NCI-H2196 (cell line): ENCODE results near the gene GRB10.

Experiments used
- DNase-seq: peaks from one replicate; lab custom pipeline; 2025; ENCODE audit not compliant: unreplicated experiment; lab: John Stamatoyannopoulos, UW

The GRB10 gene

GRCh38 chr7:50614721-50615518 is 167.8 kb downstream of the GRB10 start:
- peak; percentile 18 for DNase-seq

DNA sequence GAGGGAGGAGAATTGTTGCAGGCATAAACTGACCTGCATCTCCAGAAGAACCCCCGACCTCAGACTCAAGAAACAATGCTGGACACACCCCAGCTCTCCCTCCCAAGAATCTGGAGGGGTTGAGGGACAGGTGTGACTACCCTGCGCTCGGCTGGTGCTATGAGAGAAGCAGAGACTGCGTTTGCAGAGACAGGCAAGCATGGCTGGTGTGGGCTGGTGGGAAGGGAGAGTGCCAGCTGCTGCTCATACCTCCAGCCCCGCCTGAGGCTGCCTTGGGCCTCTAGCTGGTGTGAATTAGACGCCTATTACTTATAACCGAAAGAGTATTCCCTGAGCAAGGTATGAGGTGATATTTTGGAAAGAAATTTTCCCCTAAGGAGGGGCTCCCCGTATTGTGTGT is 169.2 kb downstream of the GRB10 start:
- no peak for DNase-seq

GRCh38 chr7:50612704-50613103 is 170.0 kb downstream of the GRB10 start:
- DNase-seq = no peak

GRCh38 chr7:50610521-50611277 is 172.0 kb downstream of the GRB10 start:
- no peak for DNase-seq

DNA sequence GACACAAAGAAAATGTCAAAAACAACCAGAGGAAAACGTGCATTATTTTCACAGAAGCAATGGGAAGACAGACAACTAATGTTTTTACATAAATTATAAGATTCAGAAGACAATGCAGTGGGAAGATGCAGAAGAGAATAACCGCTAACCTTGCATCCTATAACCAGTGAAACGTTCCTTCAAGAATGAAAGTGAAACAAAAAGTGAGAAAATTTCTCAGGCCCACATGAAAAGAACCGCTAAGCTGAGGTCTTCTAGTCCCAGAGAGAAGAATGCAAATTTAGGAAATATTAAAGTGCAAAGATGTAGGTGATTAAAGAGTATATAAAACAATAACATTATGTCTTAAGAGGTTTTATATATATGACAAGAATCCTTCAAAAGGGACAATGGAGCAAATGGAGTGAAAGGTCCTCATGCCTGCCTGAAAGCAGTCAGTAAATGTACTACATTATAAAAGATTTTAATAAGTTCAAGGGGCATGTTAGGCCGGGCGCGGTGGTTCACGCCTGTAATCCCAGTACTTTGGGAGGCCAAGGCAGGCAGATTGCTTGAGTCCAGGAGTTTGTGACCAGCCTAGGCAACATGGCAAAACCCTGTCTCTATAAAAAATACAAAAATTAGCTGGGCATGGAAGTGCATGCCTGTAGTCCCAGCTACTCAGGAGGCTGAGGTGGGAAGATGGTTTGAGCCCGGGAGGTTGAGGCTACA is 174.3 kb downstream of the GRB10 start:
- DNase-seq = no peak

- no peak for DNase-seq
Observed at GRCh38 chr7:50607524-50608125, 175.1 kb downstream of the GRB10 start.

- no peak for DNase-seq
Observed at GRCh38 chr7:50605059-50605458, 177.6 kb downstream of the GRB10 start.

DNA sequence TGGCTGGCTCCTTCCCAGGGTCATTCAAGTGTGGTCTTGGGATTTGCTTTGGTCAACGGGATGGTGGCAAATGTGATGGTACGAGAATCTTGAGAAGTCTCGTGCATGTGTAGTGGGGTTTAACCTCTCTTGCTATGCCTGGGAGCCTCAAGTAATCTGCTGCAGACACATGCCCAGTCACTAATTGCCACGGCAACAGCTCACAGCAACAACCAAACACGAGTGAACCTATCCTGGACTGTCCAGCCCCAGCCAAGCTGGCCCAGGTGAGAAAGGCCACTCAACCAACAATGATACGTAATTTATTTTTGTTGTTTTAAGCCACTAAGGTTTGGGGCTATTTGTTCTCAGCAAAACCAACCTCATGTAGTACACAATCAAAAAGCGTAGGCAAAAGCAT is 179.4 kb downstream of the GRB10 start:
- DNase-seq = no peak

- no peak for DNase-seq
Observed at GRCh38 chr7:50599385-50599784, 183.3 kb downstream of the GRB10 start.

DNA sequence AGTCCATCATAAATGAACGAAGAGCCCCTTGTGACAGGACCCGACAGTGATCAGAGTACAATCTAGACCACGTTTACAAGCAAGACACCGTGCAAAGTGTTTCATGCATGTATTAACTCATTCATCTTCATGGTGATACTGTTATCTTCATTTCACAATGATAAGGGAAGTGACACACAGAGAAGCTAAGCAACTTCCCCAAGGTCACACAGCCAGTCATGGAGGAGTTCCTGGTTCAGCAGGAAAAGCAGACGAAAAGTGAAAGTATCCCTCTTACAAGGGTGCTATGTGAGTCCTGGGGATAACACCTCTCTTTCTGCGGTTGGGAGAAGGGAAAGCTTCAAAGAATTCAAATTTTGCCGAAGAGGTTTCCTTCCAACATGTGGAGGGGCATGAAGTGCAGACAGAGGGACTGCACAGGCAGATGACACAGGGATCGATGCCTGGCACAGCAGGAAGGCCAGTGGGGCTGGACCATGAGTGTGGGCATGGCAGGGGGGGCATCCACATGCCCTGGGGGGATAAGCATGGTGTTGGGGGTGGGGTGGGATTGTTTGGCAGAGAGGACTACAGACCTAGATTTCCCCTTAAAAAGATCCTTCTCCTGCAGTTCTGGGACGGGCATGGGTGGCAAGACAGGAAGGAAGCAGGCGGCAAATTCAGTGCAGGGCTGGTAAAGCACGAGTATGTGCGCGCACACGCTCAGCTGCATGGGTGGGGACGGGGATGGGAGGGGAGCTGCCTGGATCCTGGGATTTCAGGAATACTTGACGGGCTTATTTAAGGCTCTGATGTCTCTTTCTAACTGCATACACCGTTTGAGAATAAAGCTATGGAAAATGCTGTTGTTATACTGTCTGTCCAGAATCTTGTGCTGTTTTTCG is 184.0 kb downstream of the GRB10 start:
- no peak for DNase-seq

- DNase-seq = no peak
Observed at GRCh38 chr7:50596484-50596883, 186.2 kb downstream of the GRB10 start.

GRCh38 chr7:50595491-50596102 is 187.1 kb downstream of the GRB10 start:
- peak; percentile 6 for DNase-seq

GRCh38 chr7:50594734-50595485 is 187.8 kb downstream of the GRB10 start:
- no peak for DNase-seq

- no peak for DNase-seq
Observed at GRCh38 chr7:50594136-50594535, 188.6 kb downstream of the GRB10 start.

- no peak for DNase-seq
Observed at GRCh38 chr7:50592940-50593339, 189.8 kb downstream of the GRB10 start.

GRCh38 chr7:50591480-50592438 is 190.9 kb downstream of the GRB10 start:
- DNase-seq = no peak

DNA sequence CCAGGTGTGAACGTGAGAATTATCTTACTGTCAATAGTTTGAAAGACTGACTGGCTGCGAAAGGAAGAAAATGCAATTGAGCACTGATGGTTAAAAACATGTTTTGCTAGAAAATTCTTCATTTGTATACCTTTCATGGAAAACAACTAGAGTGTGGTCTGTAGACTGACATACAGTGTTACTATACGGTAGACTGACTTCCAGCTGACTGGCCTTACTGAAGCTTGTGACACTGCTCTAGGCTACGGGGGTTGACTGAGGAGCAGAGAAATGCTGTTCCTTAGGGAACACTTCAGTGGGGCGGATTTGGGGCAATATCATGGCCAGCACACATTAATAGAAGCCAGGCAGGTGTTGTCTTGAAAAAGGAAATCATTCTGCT is 191.6 kb downstream of the GRB10 start:
- DNase-seq = no peak

DNA sequence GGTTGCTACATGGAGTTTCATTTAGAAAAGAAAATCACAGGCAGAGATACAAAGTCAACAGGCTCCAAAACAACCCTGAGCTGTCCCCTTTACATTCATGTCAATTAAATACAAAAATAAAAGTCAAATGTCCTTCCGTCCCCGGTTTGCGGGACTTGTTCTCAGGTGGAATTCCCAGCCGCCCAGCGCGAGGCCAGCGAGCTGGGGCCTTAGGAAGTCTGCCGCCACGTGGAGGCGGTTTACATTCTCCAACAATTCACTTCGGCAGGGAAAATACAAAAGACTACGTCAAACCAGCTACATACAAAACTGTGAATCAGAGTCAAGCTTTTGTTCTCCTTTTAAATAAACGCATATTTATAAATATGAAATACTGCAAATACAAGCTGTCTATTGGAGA is 192.2 kb downstream of the GRB10 start:
- DNase-seq = no peak
